ENCODE measurements around the gene GIMD1.
A peak's percentile ranks its signal among the peaks of the same experiment; 100 is the strongest.
"Not testable (repeated sequence)": the region's sequence is repeated elsewhere in the genome, so short reads cannot be mapped to it uniquely, and the experiment has no call there.

GIMD1 gene

DNA sequence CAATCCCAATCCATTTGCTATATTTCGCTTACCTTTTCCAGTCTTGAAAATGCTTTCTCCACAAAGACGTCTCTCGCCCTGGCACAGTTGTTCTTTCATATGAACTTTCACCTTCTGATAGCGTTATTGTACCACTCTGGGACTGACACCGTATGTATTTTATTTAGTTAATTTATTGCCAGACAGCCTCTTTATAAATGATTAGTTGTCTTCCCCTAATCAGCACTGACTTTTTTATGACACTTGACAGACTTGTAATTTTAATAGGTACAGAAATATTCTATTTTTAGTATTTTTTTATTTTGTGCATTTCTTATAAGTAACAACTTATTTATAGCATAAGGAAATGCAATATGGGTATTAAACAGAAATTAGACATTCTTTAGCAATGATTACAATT is at the start of gene GIMD1:
GIMD1 (minus strand) TSS at position 101 of the 400 bp plus-strand sequence. CDS start 1,343 bp downstream, outside the sequence.
- DNase-seq: no peak

DNA sequence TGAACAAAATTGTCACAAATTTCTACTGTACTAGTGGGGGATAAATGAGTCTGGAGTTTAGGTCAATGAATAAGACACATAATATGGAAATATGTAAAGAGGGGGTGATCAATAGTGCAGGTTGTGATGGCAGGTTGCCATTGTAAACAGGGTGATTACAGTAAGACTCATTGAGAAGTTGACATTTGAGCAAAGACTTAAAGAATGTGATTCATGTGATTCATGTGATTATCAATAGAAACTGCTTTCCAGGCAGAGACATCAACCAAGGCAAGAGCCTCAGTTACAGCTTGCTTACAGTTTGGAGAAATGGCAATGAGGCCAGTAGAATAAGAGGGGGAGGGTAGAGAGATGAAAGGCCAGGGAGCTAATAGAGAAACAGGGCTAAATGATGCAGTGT is 45.8 kb upstream of the GIMD1 start:
- DNase-seq: no peak

DNA sequence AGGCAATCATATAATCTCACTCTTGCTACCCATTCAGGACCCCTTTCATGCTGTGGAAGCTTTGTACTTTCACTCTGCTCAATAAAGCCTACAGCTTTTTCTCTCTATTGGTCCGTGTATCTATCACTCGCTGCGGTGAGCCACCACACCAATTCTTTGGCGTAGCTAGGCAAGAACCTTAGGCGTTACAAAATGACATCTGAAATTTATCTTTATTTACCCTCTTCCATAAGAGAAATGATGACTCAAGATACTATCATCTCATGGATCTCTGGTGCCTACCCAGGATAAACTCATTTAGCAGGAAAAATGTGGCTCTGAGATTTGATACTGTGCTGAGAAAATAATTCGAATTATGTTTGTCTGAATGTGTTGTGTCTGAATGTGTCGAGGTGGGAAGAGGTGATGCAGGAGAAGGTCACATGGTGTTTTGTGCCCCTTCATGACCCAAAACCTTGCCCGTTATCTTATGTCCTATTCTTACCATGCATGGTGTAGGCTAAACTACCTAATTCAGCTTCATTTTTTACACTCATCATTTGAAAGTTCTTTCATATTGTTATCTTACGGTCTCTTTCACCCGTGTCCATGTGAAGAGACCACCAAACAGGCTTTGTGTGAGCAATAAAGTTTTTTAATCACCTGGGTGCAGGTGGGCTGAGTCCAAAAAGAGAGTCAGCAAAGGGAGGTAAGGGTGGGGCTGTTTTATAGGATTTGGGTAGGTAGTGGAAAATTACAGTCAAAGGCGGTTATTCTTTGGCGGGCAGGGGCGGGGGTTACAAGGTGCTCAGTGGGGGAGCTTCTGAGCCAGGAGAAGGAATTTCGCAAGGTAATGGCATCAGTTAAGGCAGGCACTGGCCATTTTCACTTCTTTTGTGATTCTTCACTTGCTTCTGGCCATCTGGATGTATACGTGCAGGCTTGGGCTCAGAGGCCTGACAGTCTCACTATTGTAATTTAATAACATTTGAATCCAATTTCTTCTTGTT is 41.6 kb upstream of the GIMD1 start:
- DNase-seq: no peak

DNA sequence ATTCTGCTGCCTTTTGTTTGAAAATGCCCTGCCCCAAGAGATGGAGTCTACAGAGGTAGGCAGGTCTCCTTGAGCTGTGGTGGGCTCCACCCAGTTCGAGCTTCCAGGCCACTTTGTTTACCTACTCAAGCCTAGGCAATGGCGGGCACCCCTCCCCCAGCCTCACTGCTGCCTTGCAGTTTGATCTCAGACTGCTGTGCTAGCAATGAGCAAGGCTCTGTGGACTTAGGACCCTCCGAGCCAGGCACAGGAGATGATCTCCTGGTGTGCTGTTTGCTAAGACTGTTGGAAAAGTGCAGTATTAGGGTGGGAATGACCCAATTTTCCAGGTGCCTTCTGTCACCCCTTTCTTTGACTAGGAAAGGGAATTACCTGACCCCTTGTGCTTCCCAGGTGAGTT is 39.4 kb upstream of the GIMD1 start:
- not testable (repeated sequence) for DNase-seq

DNA sequence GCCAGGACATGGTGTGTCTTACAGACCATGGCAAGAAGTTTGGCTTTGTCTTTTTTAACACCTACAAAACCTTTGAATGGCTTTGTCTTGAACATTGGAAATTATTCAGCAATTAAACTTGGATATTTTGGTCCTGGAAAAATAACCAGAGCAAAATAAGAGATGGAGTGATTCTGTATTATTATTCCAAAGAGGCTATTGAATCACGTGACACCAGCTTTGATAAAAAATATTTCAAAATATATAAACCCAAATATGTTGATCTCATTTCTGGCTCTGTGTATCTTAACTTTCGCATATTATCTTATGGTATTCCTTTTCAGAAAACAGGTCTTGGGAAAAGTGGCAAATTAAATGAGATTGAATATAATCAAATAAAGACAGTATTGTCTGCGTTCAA is 32.6 kb upstream of the GIMD1 start:
- no peak for DNase-seq

DNA sequence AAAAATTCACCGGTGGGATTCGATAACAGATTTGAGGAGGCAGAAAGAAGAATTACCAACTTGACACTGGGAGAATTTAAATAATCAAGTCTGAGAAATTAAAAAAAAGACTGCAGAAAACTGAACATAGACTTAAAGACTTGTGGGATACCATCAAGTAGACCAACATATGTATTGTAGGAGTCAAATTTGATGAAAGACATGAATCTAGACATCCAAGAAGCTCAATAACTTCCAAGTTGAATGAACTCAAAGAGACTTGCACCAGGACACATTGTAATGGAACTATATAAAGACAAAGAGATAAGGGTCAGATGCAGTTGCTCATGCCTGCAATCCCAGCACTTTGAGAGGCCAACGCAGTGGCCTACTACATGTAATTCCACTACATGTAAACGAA is 30.3 kb upstream of the GIMD1 start:
- DNase-seq: not testable (repeated sequence)

DNA sequence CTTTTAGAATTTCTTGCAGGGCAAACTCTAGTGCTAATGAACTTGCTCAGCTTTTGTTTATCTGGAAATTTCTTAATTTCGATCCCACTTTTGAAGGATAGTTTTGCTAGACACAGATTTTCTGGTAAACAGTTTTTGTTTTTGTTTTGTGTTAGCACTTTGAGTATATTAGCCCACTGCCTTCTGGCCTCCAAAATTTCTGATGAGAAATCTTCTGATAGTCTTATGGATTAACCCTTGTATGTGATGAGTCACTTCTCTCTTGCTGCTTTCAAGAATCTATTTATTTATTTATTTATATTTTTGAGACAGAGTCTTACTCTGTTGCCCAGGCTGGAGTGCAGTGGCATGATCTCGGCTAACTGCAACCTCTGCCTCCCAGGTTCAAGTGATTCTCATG is 27.0 kb upstream of the GIMD1 start:
- no peak for DNase-seq

DNA sequence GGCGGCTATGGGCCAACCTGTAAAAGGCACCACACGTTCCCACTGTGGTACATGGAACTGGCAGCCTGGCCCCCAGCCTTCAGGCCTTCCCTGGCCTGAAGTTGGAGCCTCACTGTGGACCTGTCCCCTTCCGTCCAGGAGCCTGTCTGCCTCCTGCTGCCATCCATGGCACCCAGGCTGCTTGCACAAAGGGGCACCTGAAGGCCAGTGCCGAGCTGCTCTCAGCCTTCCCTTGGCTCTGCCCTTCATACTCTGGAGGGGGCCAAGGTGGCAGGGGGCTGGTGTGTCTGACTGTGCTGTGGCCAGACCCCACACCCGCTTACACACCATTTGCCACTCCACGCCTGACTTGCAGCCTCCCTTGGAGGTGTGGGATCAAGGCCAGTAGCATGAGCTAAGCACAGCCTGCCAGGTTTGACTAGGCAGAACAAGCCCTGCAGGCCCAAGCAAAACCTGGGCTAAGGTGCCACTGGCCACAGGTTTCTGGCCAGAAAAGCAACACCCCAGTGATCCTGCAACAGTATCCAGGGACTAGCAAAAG is 17.3 kb upstream of the GIMD1 start:
- no peak for DNase-seq

DNA sequence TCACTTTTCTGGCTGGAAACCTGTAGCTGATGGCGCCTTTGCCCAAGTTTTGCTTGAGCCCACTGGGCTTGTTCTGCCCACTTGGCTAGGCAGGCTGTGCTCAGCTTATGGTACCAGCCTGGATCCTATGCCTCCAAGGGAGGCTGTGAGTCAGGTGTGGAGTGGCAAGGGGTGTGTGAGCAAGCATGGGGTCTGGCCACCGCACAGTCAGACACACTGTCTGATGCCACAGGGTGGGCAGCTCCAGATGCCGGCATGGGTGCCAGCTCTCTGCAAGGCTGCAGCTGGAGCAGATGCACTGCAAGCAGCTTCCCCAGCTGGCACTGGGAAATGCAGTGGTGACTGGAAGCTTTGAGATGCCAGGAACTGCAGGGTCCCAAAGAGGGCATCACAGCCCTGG is 16.3 kb upstream of the GIMD1 start:
- no peak for DNase-seq

DNA sequence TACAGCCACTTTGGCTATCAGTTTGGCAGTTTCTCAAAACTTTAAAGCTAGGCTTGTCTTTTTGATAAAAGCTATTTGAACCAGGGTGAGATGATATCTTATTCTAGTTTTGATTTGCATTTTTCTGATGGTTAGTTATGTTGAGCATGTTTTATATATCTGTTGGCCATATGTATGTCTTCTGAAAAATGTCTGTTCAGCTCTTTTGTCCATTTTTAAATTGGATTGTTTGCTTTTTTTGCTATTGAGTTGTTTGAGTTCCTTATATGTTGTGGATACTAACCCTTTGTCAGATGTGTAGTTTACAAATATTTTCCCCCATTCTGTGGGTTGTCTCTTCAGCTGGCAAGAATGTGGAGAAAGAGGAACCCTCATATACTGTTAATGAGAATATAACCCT is 11.6 kb upstream of the GIMD1 start:
- DNase-seq: no peak

DNA sequence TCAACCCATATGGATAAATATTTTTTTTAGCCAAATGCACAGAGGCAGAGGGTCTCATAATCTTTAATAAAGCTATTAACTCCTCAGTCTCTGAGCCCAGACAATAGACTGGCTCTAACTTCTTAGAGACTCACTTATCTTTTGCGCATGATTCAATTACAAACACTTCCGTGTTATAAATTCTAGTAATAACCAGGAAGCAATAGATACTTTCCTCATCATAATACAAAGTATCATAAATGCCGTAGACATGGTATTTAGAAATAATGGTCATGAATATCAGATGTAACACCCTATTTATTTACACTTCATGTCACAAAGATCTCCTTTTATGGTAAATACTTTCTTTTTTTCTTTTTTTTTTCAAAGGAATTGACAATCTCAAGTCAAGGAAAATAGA is 4.4 kb upstream of the GIMD1 start:
- no peak for DNase-seq

DNA sequence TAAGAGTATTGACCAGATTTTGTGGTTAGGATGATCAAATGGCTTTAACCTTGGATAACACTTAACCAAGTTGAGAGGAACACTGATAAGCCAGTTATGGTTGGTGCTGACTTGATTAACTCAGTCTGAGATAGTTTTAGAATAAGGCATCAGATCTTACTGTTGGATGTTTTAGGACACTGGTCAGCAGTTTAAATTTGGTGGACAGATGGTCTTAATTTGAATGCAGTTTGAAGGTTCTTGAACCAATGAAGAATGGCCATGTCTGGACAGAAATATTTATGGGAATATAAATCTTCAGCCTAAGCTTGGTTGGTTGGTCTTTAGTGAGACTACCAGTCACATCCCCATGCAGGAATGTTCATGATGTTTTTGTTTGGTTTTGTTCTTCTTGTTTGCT is 2.6 kb upstream of the GIMD1 start:
- no peak for DNase-seq

DNA sequence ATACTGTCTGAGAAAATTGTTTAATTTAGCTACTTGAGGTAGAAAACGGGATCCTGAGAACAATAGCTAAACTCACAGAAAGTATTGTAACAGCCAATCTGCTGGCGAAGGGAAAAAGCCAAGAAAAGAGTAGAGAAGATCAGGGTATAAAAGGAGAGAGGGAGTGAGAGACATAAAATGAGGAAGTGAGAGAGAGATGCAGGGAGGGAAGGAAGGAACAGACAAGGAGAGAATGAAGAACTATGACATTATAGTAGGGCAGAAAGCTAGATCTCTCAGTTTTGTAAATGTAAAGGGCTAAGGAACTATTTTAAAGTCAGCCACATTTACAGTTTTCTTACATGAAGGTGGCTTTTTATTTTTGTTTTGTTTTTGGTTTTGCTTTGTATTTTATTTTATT is 1.6 kb upstream of the GIMD1 start:
- DNase-seq: no peak

DNA sequence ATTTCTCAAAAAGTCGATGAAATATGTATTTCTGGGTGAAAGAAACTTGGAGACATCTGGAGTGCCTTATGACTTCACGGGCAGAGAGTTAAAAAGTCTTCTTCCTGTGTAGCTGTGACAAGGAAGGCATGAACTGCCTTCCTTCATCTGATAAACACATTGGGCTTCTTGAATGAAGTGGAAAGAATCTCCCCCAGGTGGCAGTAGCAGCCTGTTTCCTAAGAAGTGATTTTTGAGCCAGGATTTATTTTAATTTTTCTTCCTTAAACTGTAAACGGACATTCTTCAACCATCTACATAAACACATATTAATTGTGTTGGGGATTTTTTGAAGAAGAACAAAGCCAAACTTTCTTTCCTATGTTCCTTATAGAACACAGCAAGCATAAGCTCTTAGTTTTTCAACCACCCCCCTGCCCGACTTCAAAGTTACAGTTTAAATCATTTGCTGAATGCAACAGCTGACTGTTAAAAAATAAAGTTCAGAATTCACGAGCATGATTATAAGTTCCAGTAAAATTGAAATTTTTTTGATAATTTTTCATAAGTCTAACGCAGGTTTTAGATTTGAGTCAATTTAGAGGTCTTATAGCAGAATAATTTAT is 980 bp upstream of the GIMD1 start:
- peak; percentile 71 for DNase-seq

DNA sequence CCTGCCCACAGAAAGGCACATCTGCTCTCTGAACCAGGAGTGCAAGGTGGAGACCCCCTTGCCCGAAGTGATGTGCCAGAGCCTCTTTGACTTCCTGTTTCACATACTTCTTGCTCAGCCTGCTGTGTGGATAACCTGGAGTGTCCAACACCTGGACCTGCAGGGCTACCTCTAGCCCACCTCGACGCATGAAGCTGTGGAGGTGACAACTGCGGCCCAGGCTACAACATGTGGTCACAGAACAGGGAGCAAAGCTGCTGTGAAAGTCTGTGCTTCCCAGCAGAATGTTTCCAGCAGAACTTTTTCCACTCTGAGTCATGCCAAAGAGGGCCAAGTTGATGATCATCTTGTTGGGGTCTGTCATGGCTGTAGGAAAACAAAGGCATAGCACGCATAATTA is 1.5 kb downstream of the GIMD1 start:
- DNase-seq: no peak

DNA sequence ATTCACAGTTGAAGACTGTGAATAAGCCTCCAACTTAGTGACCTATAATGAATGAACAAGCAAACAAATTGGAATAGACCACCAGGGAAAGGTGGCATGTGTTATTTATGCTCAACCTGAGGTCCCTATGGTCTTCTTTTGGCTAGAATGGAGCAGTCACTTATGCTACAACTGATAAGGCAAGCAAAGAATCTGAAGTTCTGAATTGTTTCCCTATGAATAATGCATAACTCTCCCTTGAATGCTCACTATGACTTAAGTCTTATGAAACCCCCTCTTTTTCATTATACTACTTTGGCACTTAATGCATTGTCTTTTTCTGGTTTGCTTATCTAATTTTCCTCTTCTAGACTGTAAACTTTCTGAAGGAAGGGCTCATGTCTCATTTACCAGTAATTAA is 2.6 kb downstream of the GIMD1 start:
- no peak for DNase-seq

DNA sequence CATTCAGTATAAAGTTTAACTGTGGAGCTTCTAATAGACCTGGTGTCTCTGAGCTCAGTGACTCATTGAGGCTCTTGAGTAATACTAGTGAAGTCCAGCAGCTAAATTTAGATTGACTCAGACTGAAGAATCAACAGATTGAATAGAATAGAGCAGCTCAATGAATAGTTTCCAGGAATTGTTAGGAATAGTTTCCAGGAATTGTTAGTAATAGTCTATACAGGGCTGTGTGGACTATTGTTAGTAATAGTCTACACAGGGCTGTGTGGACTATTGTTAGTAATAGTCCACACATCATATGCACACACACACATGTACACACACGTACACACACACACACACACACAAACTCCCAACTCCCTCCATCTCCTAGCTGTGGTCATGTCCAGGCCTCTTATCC is 3.0 kb downstream of the GIMD1 start:
- DNase-seq: peak; percentile 80

DNA sequence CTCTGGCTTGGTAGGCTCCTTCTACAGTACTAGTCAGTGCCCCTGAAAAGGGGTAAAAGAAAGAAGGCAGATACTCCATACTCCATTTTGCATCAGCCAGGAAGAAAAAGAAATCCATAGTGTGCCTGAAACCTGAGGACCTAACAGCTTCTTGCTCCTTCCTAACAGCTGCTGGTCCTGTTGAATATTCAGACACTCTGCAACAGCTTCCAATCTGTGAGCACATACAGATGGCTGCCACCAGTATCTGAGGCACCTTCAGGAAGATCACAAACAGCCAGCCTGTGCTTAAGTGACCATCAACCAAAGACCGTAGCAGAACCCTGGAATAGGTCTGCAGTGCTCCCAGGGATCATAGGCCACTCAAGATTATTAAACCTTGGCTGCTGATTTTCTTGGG is 4.3 kb downstream of the GIMD1 start:
- DNase-seq: no peak

DNA sequence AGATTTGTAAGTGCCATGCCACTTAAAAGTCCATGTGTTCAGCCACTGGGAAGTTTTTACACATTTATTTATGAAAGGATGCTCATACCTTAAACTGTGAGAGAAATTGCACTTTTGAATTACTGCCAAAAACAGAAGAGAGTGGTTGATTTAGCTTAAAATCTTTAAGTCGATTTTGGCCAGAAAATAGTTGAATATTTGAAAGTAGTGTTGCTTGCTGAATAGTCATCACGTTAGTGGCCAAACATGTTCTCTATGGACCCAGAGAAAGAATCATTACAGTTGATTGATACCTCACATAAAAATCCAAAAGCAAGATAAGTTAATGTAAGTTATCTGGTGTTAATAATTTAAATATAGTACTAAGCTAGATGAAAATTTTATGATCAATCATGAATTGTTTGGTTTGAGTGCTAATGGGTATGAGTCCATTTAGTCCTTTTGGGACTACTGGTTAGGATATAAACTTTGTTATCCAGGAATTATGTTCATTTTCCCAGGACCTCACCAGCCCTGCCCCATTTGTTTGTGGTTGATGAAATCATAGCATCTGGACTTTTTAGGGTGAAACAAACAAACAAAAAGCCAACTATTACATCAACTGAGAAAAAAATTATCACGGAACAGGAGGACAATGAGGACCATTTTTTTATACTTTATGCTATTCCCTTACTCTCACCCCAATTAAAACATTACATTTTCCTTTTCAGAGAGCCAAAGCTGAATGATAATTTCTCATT is 6.3 kb downstream of the GIMD1 start:
- DNase-seq: no peak

DNA sequence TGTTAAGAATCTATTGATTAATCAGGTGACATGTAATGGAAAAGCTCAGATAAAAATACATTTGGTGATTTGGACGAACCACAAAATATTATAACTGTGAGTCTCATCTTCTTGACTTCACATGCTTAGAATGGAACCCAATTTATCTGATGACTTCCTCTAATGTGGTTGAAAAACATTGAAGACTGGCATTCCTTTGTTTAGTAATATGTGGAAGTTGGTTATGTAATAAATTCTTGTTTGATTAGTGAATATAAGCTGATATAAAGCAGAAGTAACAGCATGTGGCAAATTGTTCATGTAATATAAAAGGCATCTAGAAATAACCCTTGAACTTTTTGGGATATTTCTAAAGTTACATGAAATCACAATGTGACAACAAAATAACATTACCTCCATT is 9.7 kb downstream of the GIMD1 start:
- DNase-seq: no peak

DNA sequence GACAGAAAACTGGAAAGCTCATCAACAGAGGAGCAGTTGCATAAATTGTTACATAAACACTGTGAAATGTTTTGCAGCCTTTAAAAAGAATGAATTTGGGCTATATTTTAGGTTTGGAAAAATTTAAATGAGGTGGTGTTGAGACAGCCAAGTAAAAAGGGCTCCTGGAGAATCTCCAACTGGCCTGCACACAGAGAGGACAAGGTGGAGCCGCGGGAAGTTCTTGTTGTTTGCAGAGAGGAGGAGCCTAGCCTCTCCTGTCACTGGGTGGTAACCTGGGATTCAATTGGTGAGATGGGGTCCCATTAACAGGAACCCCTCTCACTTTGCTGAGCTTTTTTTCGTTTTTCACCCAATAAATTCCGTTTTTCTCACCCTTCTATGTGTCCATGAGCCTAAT is 13.4 kb downstream of the GIMD1 start:
- no peak for DNase-seq

DNA sequence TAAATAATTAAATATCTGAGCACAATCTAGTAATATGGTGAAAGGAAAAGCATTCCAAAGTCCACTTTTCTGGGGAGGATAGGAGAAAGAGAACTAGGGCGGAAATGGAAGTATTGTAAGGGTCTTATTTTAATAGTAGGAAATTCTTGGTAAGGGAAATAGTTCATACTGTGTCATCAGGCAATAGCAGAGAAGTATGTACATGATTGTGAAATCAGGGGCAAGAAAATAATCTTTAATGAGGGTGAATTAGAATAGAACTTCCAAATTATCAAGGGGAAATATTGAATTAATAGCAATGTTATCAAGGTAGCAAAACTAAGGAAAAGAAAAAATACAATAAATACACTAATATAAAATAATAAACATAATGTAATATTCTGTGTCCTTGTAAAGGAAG is 14.8 kb downstream of the GIMD1 start:
- DNase-seq: no peak

DNA sequence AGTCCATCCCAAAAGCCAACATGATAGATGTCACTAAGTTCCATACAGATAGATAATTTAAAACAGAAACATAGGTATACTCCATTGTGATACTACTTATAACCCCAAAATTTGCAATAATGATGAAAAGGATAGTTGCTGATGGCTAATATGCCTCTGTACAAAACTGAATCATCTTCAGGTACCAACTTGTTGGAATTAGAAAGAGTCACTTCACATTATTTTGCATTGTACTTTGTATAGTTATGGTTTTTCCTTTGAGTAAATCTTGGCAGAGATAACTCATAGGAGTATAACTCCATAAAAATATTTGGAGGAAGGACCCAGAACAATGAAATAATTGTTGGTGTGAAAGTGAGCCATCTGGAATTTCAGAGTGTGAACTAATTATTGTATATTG is 17.6 kb downstream of the GIMD1 start:
- no peak for DNase-seq

DNA sequence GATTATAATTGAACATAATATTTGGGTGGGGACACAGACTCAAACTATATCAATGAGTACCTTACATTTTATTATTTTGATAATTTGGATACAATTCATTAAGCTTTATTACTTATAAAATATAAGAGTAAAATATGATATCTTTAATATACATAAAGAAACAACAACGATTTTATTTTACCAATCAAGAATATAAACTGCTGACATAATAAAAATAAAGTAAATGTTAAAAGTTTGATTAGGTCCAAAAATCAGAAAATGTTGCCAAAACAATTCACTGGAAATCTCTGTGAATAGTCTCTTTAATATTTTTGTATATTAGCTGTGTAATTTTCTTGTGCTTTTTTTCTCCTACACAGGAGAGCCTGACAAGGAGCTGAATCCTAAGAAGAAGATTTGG is 21.4 kb downstream of the GIMD1 start:
- no peak for DNase-seq

All from amniotic stem cell (primary cell).